HFFc6 (cell line): Measurements from ENCODE around the gene NPHS1. TPM values are rescaled to one million over a fixed set of nuclear protein-coding genes. Genes with fewer than 3 reads are reported as not detected.

Experiments used
- DNase-seq: peaks from one replicate; pipeline ENCODE4 v3.0.0-alpha.2; 2018
- H3K27ac Mint-ChIP-seq: 2 replicates; pipeline ENCODE4 v1.8.0; 2020; ENCODE audit warnings: mild to moderate bottlenecking, mixed read lengths
- H3K27me3 Mint-ChIP-seq: 2 replicates; pipeline ENCODE4 v1.8.0; 2021; ENCODE audit warnings: mild to moderate bottlenecking, moderate library complexity, mixed read lengths; ENCODE audit not compliant: insufficient read depth
- H3K36me3 Mint-ChIP-seq: 2 replicates; pipeline ENCODE4 v1.8.0; 2021; ENCODE audit warnings: low read depth, mixed read lengths
- H3K4me1 Mint-ChIP-seq: 2 replicates; pipeline ENCODE4 v1.8.0; 2020; ENCODE audit warnings: low read depth, mixed read lengths
- H3K4me3 Mint-ChIP-seq: 2 replicates; pipeline ENCODE4 v1.8.0; 2020; ENCODE audit warnings: mild to moderate bottlenecking, moderate library complexity, mixed read lengths
- H3K9me3 Mint-ChIP-seq: 2 replicates; pipeline ENCODE4 v1.8.0; 2020; ENCODE audit warnings: mild to moderate bottlenecking, mixed read lengths
- CTCF ChIP-seq: fragments of 200-600 bp; sonication (generic); IDR thresholded peaks from 2 replicates; pipeline ENCODE4 v1.5.0; 2021; ENCODE audit warnings: antibody characterized with exemption, mild to moderate bottlenecking
- total RNA-seq, 6 experiments: library from RNA; stranded (reverse); fragmentation: NEBNext Ultra II Directional; extraction: Animal tissue kit (Norgen Biotek cat#: 25700); gene quantifications; 2 replicates in 1 of 6; 3 replicates in 5 of 6; pipeline ENCODE4 v1.2.3, GENCODE V29; 2021

Gene NPHS1
- total RNA-seq, 6 experiments from 2014 or later: not detected

GRCh38 chr19:35888398-35888797 is 36.1 kb upstream of the NPHS1 start:
- TF ChIP-seq CTCF: no peak

GRCh38 chr19:35887197-35887596 is 34.9 kb upstream of the NPHS1 start:
- Mint-ChIP-seq H3K27me3 (no peaks in the 10 kb centered on the region), H3K27ac (no peak overlapping the region), H3K4me1 (no peaks in the 10 kb centered on the region), H3K4me3 (no peak overlapping the region), H3K36me3 (peaks cover 28% of the 10 kb centered on the region), H3K9me3 (no peaks in the 10 kb centered on the region)
- no peak for DNase-seq
- no peak for TF ChIP-seq CTCF

More at GRCh38 chr19:35888398-35888797, 36.1 kb upstream of the NPHS1 start:
- Mint-ChIP-seq H3K9me3 (no peaks in the 10 kb centered on the region), H3K4me3 (no peak overlapping the region), H3K27me3 (no peaks in the 10 kb centered on the region; the same call in 1 of the 2 replicates), H3K27ac (no peak overlapping the region), H3K4me1 (0 out of 2 replicates have a peak, but pooled peaks cover 6% of the 10 kb centered on the region), H3K36me3 (peaks cover 39% of the 10 kb centered on the region)
- no peak for DNase-seq

- Mint-ChIP-seq H3K4me3 (no peak overlapping the region), H3K36me3 (peaks cover 28% of the 10 kb centered on the region), H3K27me3 (no peaks in the 10 kb centered on the region), H3K4me1 (no peaks in the 10 kb centered on the region), H3K9me3 (no peaks in the 10 kb centered on the region), H3K27ac (no peak overlapping the region)
- no peak for DNase-seq
- no peak for TF ChIP-seq CTCF
These were observed 33.6 kb upstream of the NPHS1 start for GRCh38 chr19:35885904-35886303.

GRCh38 chr19:35885225-35885738 is 33.0 kb upstream of the NPHS1 start:
- DNase-seq: no peak
- Mint-ChIP-seq H3K27ac (no peak overlapping the region), H3K9me3 (no peaks in the 10 kb centered on the region), H3K27me3 (no peaks in the 10 kb centered on the region), H3K36me3 (peaks cover 27% of the 10 kb centered on the region), H3K4me3 (no peak overlapping the region), H3K4me1 (no peaks in the 10 kb centered on the region)
- TF ChIP-seq CTCF: no peak

- no peak for DNase-seq
- Mint-ChIP-seq H3K27ac (no peak overlapping the region), H3K4me3 (no peak overlapping the region), H3K36me3 (peaks cover 15% of the 10 kb centered on the region), H3K27me3 (no peaks in the 10 kb centered on the region; the same call in 1 of the 2 replicates), H3K9me3 (no peaks in the 10 kb centered on the region), H3K4me1 (peaks cover 9% of the 10 kb centered on the region)
- no peak for TF ChIP-seq CTCF
These were observed 31.6 kb upstream of the NPHS1 start for GRCh38 chr19:35883882-35884281.
